Right renal pelvis (tissue), 4 donors: ENCODE results near the gene ZG16. TPM values are rescaled to one million over a fixed set of nuclear protein-coding genes. Genes with fewer than 3 reads are reported as not detected.
"Not testable (repeated sequence)": the region's sequence is repeated elsewhere in the genome, so short reads cannot be mapped to it uniquely, and the experiment has no call there.

Experiments
- DNase-seq, 4 donors: peaks; one replicate each; pipeline ENCODE4 v3.0.0-alpha.2; 2013; ENCODE audit warnings: low read depth in 4 of 4, low spot score in 3 of 4, missing footprints in 1 of 4
- polyA plus RNA-seq, 4 donors: library from polyadenylated mRNA; unstranded; fragments of 120-200 nt; gene quantifications; one replicate each; pipeline ENCODE4 v1.2.1, GENCODE V29; 2013; ENCODE audit not compliant: insufficient read length in 4 of 4

ZG16 gene
- polyA plus RNA-seq, result under 1 TPM in 1 of 4 donors, not detected in 3; 0.01 TPM

GRCh38 chr16:29777576-29778350 is at the start of gene ZG16:
Gene ZG16, plus strand, starts transcription at chr16:29778256. Its CDS starts 1,011 bp downstream, at chr16:29779267.
- DNase-seq, result no peak

- peak in 1 of 4 donors; percentile 20 for DNase-seq
Observed at GRCh38 chr16:29729116-29729521, 48.9 kb upstream of the ZG16 start.

- no peak for DNase-seq
Observed at GRCh38 chr16:29730649-29731048, 47.4 kb upstream of the ZG16 start.

- DNase-seq, result not testable (repeated sequence)
Observed at GRCh38 chr16:29731768-29732601, 46.1 kb upstream of the ZG16 start.

- DNase-seq, result no peak
Observed at GRCh38 chr16:29734786-29735185, 43.3 kb upstream of the ZG16 start.

- DNase-seq, result no peak
Observed at GRCh38 chr16:29736112-29736511, 41.9 kb upstream of the ZG16 start.

GRCh38 chr16:29736764-29737163 is 41.3 kb upstream of the ZG16 start:
- no peak for DNase-seq

GRCh38 chr16:29737713-29738112 is 40.3 kb upstream of the ZG16 start:
- no peak for DNase-seq

- no peak for DNase-seq
Observed at GRCh38 chr16:29738514-29738913, 39.5 kb upstream of the ZG16 start.

GRCh38 chr16:29739927-29740629 is 38.0 kb upstream of the ZG16 start:
- not testable (repeated sequence) for DNase-seq

GRCh38 chr16:29740630-29741015 is 37.4 kb upstream of the ZG16 start:
- DNase-seq, result not testable (repeated sequence)

- no peak for DNase-seq
Observed at GRCh38 chr16:29742683-29743275, 35.3 kb upstream of the ZG16 start.

- no peak for DNase-seq
Observed at GRCh38 chr16:29743475-29743826, 34.6 kb upstream of the ZG16 start.

GRCh38 chr16:29743827-29744531 is 34.1 kb upstream of the ZG16 start:
- no peak for DNase-seq

GRCh38 chr16:29744541-29745101 is 33.4 kb upstream of the ZG16 start:
- no peak for DNase-seq

GRCh38 chr16:29745121-29745852 is 32.8 kb upstream of the ZG16 start:
- no peak for DNase-seq

GRCh38 chr16:29745853-29746345 is 32.2 kb upstream of the ZG16 start, which contains the start of gene C16orf54:
Gene C16orf54, minus strand, starts transcription at chr16:29745990. Its CDS starts 1,039 bp downstream, at chr16:29744951.
- DNase-seq, result no peak

GRCh38 chr16:29746518-29746917 is 31.5 kb upstream of the ZG16 start:
- not testable (repeated sequence) for DNase-seq
